Measurements from ENCODE around the gene TMEM191C.
"Not testable (repeated sequence)": the region's sequence is repeated elsewhere in the genome, so short reads cannot be mapped to it uniquely, and the experiment has no call there.

Gene TMEM191C

DNA sequence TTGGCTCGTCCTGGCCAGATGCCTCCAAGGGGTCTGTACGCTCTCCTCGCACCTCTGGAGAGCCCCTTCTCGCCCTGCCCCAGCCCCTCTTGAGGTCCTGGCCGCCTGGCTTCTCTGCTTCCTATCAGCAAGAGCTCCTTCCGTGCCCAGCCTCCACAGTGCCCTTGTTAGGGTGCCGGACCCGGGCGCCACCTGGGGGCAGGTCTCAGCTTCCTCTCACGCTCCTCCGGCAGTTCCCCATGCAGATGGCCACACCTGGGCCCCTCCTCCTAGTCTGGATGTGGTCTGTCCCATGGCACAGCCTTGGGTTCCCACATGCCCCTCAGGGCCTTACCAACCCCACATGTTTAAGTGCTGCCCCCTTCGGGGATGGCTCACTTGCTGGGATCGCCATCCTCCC, 6.5 kb downstream of the TMEM191C start:
- not testable (repeated sequence) for DNase-seq (ENCODE audit: low spot score)

DNA sequence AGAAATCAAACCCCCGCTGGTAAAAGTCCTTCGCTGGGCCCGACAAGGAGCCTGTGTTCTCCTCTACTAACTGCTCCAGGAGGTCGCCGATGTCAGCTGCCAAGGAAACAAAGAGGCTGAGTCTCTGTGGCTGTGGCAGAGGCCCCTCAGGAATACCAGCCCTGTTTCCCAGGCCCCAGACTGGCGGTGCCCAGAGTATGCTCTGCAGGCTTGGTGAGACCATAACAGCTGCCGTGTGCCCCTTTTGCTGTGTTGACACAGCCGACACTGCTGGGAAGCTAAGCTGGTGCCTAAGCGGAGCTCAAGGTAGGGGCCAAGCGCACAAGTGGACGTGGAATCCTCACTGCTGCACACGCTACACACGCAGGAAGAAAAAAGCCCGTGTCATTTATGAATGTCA, 16.9 kb downstream of the TMEM191C start:
- not testable (repeated sequence) for DNase-seq (ENCODE audit: low spot score)

DNA sequence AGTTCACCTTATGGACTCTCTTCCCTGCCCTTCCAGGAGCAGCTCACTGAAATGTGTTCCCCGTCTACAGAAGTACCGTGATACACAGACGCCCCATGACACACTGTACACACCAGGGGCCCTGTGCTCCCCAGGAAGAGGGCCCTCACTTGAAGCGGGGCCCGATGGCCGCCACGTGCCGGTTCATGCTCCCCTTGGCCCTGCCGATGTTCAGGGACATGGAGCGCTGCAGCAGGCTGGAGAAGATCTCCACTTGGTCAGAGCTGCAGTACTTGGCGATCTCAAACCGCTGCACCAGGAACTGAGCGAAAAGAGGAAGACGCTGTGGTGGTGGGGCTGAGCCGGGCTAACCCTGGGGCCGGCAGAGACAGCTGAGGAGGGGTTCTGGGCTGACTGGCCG, 20.5 kb downstream of the TMEM191C start:
- DNase-seq (ENCODE audit: low spot score) = not testable (repeated sequence)

DNA sequence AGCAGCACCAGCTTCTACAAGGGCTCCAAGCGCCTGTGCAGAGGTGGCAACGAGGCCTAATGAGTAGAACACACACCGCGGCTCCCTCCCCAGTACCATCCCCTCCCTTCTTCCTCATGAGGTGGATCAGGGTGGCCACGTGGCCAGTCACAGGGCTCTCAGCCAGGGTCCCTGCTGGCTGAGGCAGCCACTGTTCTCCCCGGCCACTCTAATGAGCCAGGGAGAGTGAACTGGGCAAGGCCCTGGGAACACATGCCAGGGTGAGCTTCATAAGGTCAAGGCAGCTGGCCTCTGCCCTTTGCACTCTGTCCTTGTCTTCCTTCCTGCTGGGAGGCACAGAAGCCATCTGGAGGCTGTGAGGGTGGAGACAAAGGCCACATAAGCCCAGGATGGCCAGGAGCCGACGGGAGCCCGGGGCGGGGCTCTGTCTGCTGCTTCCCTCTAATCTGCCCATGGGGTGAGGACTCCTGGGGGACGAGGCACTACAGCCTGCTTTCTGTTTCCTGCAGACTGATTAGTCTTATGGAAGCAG, 22.0 kb downstream of the TMEM191C start:
- DNase-seq (ENCODE audit: low spot score) = not testable (repeated sequence)

DNA sequence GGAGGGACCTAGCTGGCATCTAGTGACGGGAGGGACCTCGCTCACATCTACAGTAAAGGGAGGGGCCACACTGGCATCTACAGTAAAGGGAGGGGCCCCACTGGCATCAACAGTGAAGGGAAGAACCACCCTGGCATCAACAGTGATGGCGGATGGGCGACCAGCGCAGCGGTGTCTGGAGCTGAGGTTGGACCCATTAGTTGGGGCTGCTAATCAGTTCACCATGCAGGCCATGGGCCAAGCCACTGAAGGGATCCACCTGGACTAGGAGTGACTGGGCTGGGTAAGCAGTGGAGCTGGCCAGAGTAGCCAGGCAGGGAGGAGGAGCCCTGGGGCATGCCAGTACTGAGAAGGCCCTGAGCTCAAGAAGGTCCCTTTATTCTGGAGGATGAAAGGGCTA, 23.4 kb downstream of the TMEM191C start:
- DNase-seq (ENCODE audit: low spot score) = not testable (repeated sequence)

DNA sequence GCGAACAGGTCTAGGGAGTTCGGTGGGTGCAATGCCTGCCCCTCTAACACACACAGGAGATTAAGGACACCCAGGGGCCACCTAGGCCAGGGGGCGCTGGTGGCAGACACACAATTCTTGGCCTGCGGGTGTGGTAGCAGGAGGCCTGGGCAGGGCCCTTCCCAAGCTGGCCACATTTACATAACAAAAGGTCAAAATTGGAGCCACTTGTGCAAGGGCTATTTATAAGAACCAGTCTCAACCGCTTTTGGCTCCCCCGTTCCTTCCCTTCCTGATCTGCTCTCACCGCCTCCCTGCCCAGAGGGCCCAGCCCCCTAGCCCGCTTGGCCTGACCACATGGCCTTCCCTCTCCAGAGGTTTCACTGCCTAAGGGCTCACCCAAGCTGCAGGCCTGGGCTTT, 25.1 kb downstream of the TMEM191C start:
- DNase-seq (ENCODE audit: low spot score) = not testable (repeated sequence)

DNA sequence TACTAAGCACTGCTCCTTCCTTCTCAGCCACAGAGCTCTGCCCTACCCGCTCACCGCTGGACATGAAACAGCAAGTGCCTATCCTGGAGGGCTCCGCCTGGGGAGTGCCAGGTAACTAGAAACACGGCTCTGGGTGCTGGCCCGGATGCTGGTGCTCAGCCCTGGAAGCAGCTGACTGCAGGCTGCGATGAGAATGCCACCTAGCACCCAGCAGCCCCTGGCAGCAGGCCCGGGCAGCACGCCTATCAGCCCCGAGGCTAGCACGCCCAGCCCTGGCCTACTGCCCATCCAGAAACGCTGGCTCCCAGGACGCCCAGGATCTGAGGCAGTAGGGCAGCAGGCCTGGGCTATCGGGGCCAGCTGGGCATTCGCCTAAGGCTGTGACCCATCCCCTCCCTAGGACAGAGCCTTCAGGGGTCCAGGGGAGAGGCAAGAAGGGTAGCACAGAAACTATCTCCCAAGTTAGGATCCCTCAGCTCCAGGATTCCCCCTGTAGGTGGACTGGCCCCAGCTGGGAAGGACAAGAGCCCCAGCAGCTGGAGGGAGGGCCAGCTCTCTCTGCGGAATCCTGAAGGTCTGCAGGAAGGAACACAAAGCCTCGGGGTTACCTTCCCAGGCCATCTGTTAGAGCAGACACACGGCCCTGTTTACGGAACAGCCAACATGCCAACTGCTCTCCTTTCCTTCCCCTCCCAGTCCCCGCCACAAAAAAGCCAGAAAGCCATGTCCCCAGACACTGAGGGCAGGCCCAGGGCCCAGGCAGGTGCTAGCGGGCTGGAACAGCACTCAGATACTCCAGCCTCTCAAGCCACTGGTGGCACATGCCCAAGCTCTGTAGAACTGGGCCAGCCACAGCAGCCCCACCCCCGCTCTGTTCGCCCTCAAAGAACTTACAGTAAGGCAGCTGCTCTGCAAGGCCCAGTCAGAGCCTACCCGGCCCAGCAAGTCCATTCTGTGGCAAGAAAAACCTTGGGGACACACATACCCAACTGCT, 26.9 kb downstream of the TMEM191C start:
- not testable (repeated sequence) for DNase-seq (ENCODE audit: low spot score)

DNA sequence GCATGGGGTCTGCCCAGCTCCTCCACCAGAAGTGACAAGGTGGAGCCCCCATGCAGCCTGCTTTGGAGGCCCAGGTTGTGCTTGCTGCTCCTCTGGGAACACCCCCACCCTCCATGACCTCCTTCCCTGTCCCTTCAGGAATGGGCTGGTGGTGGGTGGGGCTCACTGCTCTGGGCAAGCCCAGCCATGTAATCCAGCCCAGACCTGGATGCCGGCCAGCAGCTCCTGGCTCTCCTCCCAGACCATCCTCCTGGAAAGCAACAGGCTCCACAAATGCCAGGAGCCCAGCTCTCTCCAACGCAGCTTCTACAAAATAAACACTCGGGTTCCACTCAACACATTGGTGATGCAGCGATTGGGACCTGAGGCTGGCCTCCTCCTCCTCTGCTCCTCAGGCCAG, 30.8 kb downstream of the TMEM191C start:
- not testable (repeated sequence) for DNase-seq (ENCODE audit: low spot score)

DNA sequence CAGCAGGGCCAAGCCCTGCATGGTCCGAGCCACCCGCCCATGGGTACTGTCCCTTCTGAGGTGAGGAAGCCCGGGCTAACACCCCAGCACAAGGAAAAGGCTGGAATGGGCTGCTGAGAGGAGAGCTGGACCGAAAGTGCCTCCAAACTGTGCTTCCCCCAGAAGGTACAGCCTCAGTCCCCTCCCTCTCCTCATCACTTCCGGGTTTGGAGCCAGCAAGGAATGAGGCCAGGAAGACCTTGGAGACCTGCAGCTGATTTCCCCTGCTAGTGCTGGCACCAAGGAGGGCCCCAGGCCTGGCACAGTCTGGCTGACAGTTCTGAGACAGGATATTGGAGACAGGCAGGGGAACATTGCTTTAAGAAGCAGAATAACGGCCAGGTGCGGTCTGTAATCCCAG, 31.3 kb downstream of the TMEM191C start:
- DNase-seq (ENCODE audit: low spot score) = not testable (repeated sequence)

DNA sequence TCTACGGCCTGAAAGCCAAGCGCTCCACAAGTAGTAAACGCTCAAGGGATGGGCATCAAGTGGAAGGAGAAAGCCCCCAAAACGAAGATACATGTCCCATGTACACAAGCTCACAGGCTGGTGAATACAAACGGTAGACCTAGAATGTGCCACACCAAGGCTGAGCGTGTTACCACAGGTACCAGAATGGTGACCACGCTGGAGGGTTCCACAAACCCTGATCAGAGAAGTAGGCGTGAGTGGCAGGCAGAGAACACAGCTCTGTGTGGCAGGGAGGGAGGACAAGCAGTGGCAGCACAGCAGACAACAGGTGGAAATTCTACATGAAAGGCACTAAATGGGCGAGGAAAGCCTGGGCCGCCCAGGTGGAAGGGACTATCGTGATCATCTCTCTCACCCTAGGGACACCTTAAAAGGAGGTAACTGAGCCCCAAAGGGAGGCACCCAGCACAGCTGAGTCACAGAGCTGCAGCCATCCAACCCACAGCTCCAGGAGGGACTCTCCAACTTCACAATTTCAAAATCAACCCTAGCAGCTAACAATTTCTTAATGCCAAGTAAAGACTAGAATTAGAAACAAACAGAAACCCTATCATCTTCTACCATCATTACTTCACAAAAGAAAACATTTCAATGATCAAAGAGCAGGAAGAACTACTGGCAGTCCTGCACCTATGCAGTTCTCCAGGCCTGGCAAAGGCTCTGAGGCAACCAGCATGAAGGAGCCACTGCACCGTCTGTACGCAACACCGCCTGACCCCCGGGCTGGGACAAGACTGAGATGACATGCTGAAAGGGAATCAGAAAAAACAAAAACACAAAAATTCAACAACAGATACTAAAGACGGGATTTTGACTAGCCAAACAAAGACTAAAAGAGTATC, 32.7 kb downstream of the TMEM191C start:
- DNase-seq (ENCODE audit: low spot score) = not testable (repeated sequence)

DNA sequence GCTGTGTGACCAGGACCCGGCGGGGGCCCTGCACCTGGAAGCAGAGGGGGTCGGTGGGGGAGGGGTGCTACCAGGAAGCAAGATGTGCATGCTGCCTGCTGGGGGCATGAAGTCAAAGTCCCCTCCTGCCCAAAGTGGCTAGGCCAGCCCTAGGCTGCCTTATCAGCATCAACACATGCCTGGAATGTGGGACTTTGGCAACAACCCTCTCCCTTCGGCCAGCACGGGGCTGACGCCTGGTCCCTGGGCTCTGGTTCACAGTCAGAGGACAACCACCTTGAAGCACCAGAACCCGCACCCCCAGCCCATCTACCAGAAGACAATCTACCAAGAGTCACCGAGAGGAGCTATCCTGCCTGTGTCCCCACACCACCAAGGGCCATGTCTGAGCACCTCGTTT, 43.2 kb downstream of the TMEM191C start:
- not testable (repeated sequence) for DNase-seq (ENCODE audit: low spot score)

DNA sequence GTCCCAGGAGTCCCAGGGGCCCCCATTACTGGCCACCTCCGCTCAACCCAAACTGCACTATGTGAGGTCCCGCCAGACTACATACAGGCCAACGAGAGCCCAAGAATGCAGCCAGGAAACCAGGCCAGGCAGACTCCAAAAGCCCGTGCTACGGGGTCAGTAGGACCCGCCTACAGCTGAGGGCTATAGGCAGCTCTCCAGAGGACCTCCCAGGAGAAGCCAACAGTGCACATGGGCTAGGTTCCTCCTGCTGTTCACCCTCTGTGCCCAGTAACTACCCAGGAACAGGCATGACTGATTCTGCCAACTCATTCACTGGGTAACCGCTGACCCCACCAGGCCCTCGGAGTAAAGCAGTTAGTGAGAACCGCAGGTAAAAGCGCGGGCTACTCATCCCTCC, 44.8 kb downstream of the TMEM191C start:
- DNase-seq (ENCODE audit: low spot score) = not testable (repeated sequence)

DNA sequence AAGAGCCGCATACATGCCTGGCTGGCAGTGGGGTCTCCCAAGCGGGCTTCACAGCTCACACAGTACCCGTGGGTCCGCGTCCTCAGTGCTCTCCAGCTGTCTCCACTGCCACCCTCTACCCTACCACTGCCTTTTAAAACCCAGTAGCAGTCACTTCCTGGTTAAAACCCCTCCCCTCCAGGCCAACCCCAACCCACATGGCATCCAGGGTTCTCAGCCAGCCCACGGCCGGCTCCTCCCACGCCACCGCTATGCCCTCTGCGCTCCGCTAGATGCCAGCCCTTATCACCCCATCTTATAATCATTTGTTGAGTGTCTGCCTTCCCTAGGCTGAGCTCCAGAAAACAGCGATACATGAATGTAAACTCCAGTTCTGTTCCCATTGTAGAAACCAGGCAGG, 46.9 kb downstream of the TMEM191C start:
- not testable (repeated sequence) for DNase-seq (ENCODE audit: low spot score)

DNA sequence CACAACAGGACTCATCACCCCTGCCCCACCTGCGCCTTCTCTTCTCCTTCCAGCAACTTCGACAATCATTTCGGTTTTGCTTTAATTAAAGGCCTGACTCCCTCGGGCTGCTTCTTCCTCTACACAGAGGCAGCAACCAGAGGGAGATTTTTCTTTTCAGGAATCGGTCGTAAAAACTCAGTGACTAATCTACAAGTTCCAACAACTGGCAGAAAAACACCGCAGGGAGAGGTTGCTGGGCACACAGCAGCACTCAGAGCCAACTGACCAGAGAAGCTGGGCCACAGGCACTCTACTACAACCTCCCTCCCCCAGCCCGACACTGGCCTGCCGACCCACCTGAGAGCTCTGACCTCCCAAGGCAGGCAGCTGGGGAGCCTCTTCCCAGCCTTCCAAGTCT, 48.0 kb downstream of the TMEM191C start:
- DNase-seq (ENCODE audit: low spot score) = not testable (repeated sequence)

DNA sequence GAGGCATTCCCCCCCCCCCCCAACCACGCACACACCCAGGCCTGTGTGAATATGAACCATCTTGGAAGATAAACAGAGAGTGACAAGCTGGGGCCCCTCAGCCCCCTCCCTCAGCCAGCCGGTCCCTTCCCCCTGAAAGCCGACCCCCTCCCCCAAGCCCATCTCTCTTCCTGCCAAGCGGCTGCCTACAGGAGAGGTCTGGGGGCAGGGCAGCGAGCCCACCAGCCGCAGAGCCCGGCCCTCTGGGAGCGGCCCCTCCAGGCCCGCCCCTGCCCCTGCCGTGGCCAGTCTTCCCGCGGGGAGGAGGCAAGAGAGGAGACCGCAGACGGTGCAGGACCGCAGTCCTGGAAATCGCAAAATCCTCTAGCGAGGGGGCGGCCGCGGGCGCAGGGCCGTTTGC, 49.3 kb downstream of the TMEM191C start:
- not testable (repeated sequence) for DNase-seq (ENCODE audit: low spot score)

DNA sequence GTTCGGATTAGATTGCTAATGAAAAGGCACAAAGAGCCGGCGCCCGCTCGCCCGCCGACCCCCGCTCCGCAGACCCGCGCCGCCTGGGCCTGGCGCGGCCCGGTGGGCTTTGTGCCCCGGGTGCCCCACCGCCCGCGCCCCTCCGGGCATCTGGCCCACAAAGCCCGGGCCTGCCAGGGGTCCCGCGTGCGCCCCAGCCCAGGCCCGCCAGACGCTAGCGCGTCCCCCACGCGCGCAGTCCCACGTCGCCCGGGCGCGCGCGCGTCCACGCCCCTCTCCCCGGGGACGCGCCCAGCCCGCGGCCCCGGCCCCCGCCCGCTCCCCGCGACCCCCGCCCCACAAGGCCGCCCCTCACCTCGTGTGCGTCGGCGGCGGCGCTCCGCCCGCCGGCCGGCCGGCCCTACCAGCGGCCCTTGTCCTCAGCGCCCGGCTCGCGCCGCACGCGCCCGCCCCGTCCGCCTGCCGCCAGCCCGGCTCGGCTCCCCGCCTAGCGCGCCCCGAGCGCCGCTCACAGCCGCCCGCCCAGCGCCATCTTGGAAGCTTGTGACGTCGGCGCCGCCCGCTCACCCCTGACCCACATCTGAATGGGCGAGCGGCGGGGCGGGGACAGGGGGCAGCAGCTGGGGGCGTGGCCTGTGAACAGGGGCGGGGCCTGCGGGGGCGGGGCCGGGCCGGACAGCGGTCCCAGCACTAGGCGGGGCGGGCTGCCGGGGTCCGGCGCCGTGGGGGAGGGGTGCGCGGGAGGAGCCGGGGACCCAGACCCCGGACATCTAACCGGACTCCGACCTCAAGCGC, 50.0 kb downstream of the TMEM191C start:
- DNase-seq (ENCODE audit: low spot score) = not testable (repeated sequence)

Measured in Ammon's horn (tissue), 1 donor.